Breast epithelium (tissue), 3 donors: Measurements from ENCODE around the gene FBN1.

ENCODE experiments used
- CTCF ChIP-seq, 3 donors: fragments of 450-650 bp; IDR thresholded peaks; one replicate each; pipeline ENCODE4 v1.5.1; 2016 to 2017; ENCODE audit warnings: antibody characterized with exemption in 3 of 3, mild to moderate bottlenecking in 3 of 3, moderate library complexity in 3 of 3
- POLR2A ChIP-seq: fragments of 450-650 bp; IDR thresholded peaks from one replicate; pipeline ENCODE4 v1.6.1; 2016; ENCODE audit warnings: antibody characterized with exemption, mild to moderate bottlenecking, moderate library complexity
- POLR2AphosphoS5 ChIP-seq, 3 donors: sonication (generic); formaldehyde crosslinking; IDR thresholded peaks; one replicate each; pipeline ENCODE4 v1.6.1; 2017; ENCODE audit warnings: antibody characterized with exemption in 3 of 3

- TF ChIP-seq CTCF (IDR thresholded peaks at IDR 0.05) (no peak), POLR2A (no peak), POLR2AphosphoS5 (IDR thresholded peaks at IDR 0.05) (no peak)
Measured at GRCh38 chr15:48498828-48499227, 146.7 kb downstream of the FBN1 start.
